C4-2B (cell line): ENCODE measurements around the gene CDCA4.
A peak's percentile ranks its signal among the peaks of the same experiment; 100 is the strongest.

ENCODE experiments used
- H3K27ac ChIP-seq: fragments of 450-650 bp; 2 replicates; pipeline ENCODE4 v1.5.1; 2017
- CTCF ChIP-seq: fragments of 450-650 bp; conservative IDR thresholded peaks from 2 replicates; pipeline ENCODE4 v1.5.1; 2017; ENCODE audit warnings: mild to moderate bottlenecking
- ZFX ChIP-seq: fragments of 450-650 bp; IDR thresholded peaks from 2 replicates; pipeline ENCODE4 v1.6.1; 2017

Gene CDCA4

GRCh38 chr14:104982548-104983230, 38.2 kb downstream of the CDCA4 start:
- H3K27ac ChIP-seq, result no peak overlapping the region

GRCh38 chr14:104981699-104982541, 39.0 kb downstream of the CDCA4 start:
- no peak for TF ChIP-seq ZFX
- no peak for TF ChIP-seq CTCF
- H3K27ac ChIP-seq, result no peak overlapping the region

More at GRCh38 chr14:104982548-104983230, 38.2 kb downstream of the CDCA4 start:
- TF ChIP-seq CTCF, result no peak
- TF ChIP-seq ZFX, result no peak

GRCh38 chr14:104980611-104981531, 40.0 kb downstream of the CDCA4 start:
- TF ChIP-seq ZFX, result no peak
- TF ChIP-seq CTCF, result no peak
- no peak overlapping the region for H3K27ac ChIP-seq

- no peak for TF ChIP-seq CTCF
- TF ChIP-seq ZFX, result no peak
These were observed 40.9 kb downstream of the CDCA4 start for GRCh38 chr14:104979758-104980610.

GRCh38 chr14:104978746-104979691, 41.9 kb downstream of the CDCA4 start:
- TF ChIP-seq ZFX, result no peak
- no peak overlapping the region for H3K27ac ChIP-seq

More at GRCh38 chr14:104979758-104980610, 40.9 kb downstream of the CDCA4 start:
- H3K27ac ChIP-seq, result no peak overlapping the region

- no peak for TF ChIP-seq CTCF
- peak; percentile 24; the same call in 1 of the 2 replicates for TF ChIP-seq ZFX
- peak within 1 kb of the TSS; percentile 33 for H3K27ac ChIP-seq
These were observed 42.9 kb downstream of the CDCA4 start, which contains the start of gene AHNAK2 for GRCh38 chr14:104977681-104978653. AHNAK2 (minus strand) TSS chr14:104978374; CDS start chr14:104978237, 137 bp downstream.
